ENCODE measurements around the gene MYOD1.

The MYOD1 gene

GRCh38 chr11:17700991-17701390, 18.4 kb upstream of the MYOD1 start:
- no peak for DNase-seq (ENCODE audit: insufficient read length, low spot score)
- FAIRE-seq, result no peak

GRCh38 chr11:17702876-17703275, 16.5 kb upstream of the MYOD1 start:
- FAIRE-seq (no peak), DNase-seq (ENCODE audit: insufficient read length, low spot score) (no peak)

- DNase-seq (ENCODE audit: insufficient read length, low spot score) (no peak), FAIRE-seq (no peak)
These were observed 15.4 kb upstream of the MYOD1 start for GRCh38 chr11:17703951-17704350.

- no peak for DNase-seq (ENCODE audit: insufficient read length, low spot score)
- FAIRE-seq, result no peak
These were observed 11.5 kb upstream of the MYOD1 start for GRCh38 chr11:17707830-17708229.

GRCh38 chr11:17711836-17712235, 7.5 kb upstream of the MYOD1 start:
- FAIRE-seq (no peak), DNase-seq (ENCODE audit: insufficient read length, low spot score) (no peak)

- DNase-seq (ENCODE audit: insufficient read length, low spot score) (no peak), FAIRE-seq (no peak)
These were observed 5.5 kb upstream of the MYOD1 start for GRCh38 chr11:17713851-17714250.

- DNase-seq (ENCODE audit: insufficient read length, low spot score) (no peak), FAIRE-seq (no peak)
These were observed 5.0 kb upstream of the MYOD1 start for GRCh38 chr11:17714356-17714854.

GRCh38 chr11:17714870-17715269, 4.5 kb upstream of the MYOD1 start:
- DNase-seq (ENCODE audit: insufficient read length, low spot score) (no peak), FAIRE-seq (no peak)

- no peak for DNase-seq (ENCODE audit: insufficient read length, low spot score)
- FAIRE-seq, result no peak
These were observed 2.6 kb upstream of the MYOD1 start for GRCh38 chr11:17716807-17717206.

GRCh38 chr11:17718015-17718414, 1.4 kb upstream of the MYOD1 start:
- no peak for DNase-seq (ENCODE audit: insufficient read length, low spot score)
- no peak for FAIRE-seq

- no peak for DNase-seq (ENCODE audit: insufficient read length, low spot score)
- no peak for FAIRE-seq
These were observed 835 bp upstream of the MYOD1 start for GRCh38 chr11:17718510-17718962.

- FAIRE-seq (no peak), DNase-seq (ENCODE audit: insufficient read length, low spot score) (no peak)
These were observed 796 bp downstream of the MYOD1 start for GRCh38 chr11:17719938-17720795.

- DNase-seq (ENCODE audit: insufficient read length, low spot score) (no peak), FAIRE-seq (no peak)
These were observed 1.4 kb downstream of the MYOD1 start for GRCh38 chr11:17720796-17721171.

- no peak for DNase-seq (ENCODE audit: insufficient read length, low spot score)
- no peak for FAIRE-seq
These were observed 2.0 kb downstream of the MYOD1 start for GRCh38 chr11:17721242-17721999.

- FAIRE-seq (no peak), DNase-seq (ENCODE audit: insufficient read length, low spot score) (no peak)
These were observed 2.8 kb downstream of the MYOD1 start for GRCh38 chr11:17722000-17722643.

GRCh38 chr11:17724020-17724908, 4.9 kb downstream of the MYOD1 start:
- FAIRE-seq, result no peak

GRCh38 chr11:17725174-17725573, 5.8 kb downstream of the MYOD1 start:
- no peak for DNase-seq (ENCODE audit: insufficient read length, low spot score)
- no peak for FAIRE-seq

More at GRCh38 chr11:17724020-17724908, 4.9 kb downstream of the MYOD1 start:
- no peak for DNase-seq (ENCODE audit: insufficient read length, low spot score)

- no peak for FAIRE-seq
- DNase-seq (ENCODE audit: insufficient read length, low spot score), result no peak
These were observed 10.8 kb downstream of the MYOD1 start for GRCh38 chr11:17730137-17730536.

- FAIRE-seq (peak; percentile 94), DNase-seq (ENCODE audit: insufficient read length, low spot score) (peak; percentile 92)
These were observed 11.5 kb downstream of the MYOD1 start for GRCh38 chr11:17730608-17731462.
